Measurements from ENCODE around the gene CNGA3.

Gene CNGA3

GRCh38 chr2:98438190-98439133, 92.2 kb downstream of the CNGA3 start:
- in situ Hi-C loops (cut with HindIII; ENCODE audit: low sequenced_read_pairs), result no loop called here

- in situ Hi-C loops (cut with HindIII; ENCODE audit: low sequenced_read_pairs), result no loop called here
Observed at GRCh38 chr2:98441706-98442450, 95.6 kb downstream of the CNGA3 start.

- in situ Hi-C loops (cut with HindIII; ENCODE audit: low sequenced_read_pairs), result no loop called here
Observed at GRCh38 chr2:98442488-98442887, 96.2 kb downstream of the CNGA3 start.

- in situ Hi-C loops (cut with HindIII; ENCODE audit: low sequenced_read_pairs), result no loop called here
Observed at GRCh38 chr2:98444436-98445176, 98.3 kb downstream of the CNGA3 start, which contains the start of gene INPP4A. Gene INPP4A (plus strand): TSS chr2:98444858. CDS start chr2:98520049, 75,191 bp downstream.

- in situ Hi-C loops (cut with HindIII; ENCODE audit: low sequenced_read_pairs), result no loop called here
Observed at GRCh38 chr2:98445177-98445682, 99.0 kb downstream of the CNGA3 start.

GRCh38 chr2:98445683-98446581, 99.7 kb downstream of the CNGA3 start:
- in situ Hi-C loops (cut with HindIII; ENCODE audit: low sequenced_read_pairs), result no loop called here

GRCh38 chr2:98446850-98447249, 100.6 kb downstream of the CNGA3 start:
- in situ Hi-C loops (cut with HindIII; ENCODE audit: low sequenced_read_pairs), result no loop called here

Data from DLD1 (cell line).